H1 (cell line): ENCODE results near the gene AHSP. TPM values are rescaled to one million over a fixed set of nuclear protein-coding genes. Genes with fewer than 3 reads are reported as not detected.

Experiments used
- CTCF ChIA-PET: fragments of 300-600 bp; sonication (Branson Sonifier 250); formaldehyde crosslinking; loops from one replicate; lab custom pipeline; 2021; ENCODE audit not compliant: partially characterized antibody; lab: Charles Lee
- POLR2A ChIA-PET: fragments of 300-600 bp; sonication (Branson Sonifier 250); formaldehyde crosslinking; loops from one replicate; lab custom pipeline; 2021; ENCODE audit warnings: inconsistent platforms; ENCODE audit not compliant: partially characterized antibody; lab: Charles Lee
- DNase-seq, 2 experiments: peaks; one replicate each; pipeline versions ENCODE4 v3.0.0 to v3.0.0-alpha.2; 2010 to 2022; ENCODE audit warnings: low spot score in 2 of 2, low read depth in 1 of 2, mixed read lengths in 1 of 2
- FAIRE-seq: peaks from 2 replicates; lab custom pipeline; 2011; peaks lifted over from hg19 to GRCh38; lab: Jason Lieb, UNC
- H2AFZ ChIP-seq: 2 replicates; pipeline ENCODE4 v1.8.1; 2012; ENCODE audit warnings: low read length, inconsistent platforms
- H2AK5ac ChIP-seq: 2 replicates; pipeline ENCODE4 v1.6.1; 2013; ENCODE audit warnings: low read depth, low read length
- H2BK120ac ChIP-seq: replicated peaks from 2 replicates; pipeline ENCODE3; 2013; ENCODE audit warnings: low read depth, low read length, inconsistent platforms
- H2BK12ac ChIP-seq: 2 replicates; pipeline ENCODE4 v1.6.1; 2013; ENCODE audit warnings: low read depth, low read length
- H2BK15ac ChIP-seq: 2 replicates; pipeline ENCODE4 v1.6.1; 2013; ENCODE audit warnings: low read length
- H2BK20ac ChIP-seq: 2 replicates; pipeline ENCODE4 v1.6.1; 2013; ENCODE audit warnings: low read length
- H2BK5ac ChIP-seq: 2 replicates; pipeline ENCODE4 v1.6.1; 2013; ENCODE audit warnings: low read depth, low read length
- H3K14ac ChIP-seq: 2 replicates; pipeline ENCODE4 v1.6.1; 2013; ENCODE audit warnings: inconsistent platforms; ENCODE audit not compliant: insufficient read length
- H3K18ac ChIP-seq: 2 replicates; pipeline ENCODE4 v1.6.1; 2013; ENCODE audit warnings: low read length; ENCODE audit errors: extremely low read depth
- H3K23ac ChIP-seq: 2 replicates; pipeline ENCODE4 v1.6.1; 2013; ENCODE audit warnings: inconsistent platforms; ENCODE audit not compliant: insufficient read length
- H3K23me2 ChIP-seq: 2 replicates; pipeline ENCODE4 v1.6.1; 2013; ENCODE audit warnings: low read depth, low read length
- H3K27ac ChIP-seq: 2 replicates; pipeline ENCODE4 v1.6.1; 2011; ENCODE audit warnings: low read depth, low read length, inconsistent platforms
- H3K27me3 ChIP-seq, 4 experiments: replicated peaks in 1 of 4; 1 replicate in 1 of 4; 2 replicates in 3 of 4; pipeline versions ENCODE4 v1.6.1 to v1.8.1; 2011 to 2013; ENCODE audit warnings: low read length in 3 of 4, mild to moderate bottlenecking in 3 of 4, inconsistent platforms in 2 of 4, mixed read lengths in 2 of 4, moderate library complexity in 1 of 4; ENCODE audit not compliant: control insufficient read depth in 3 of 4, insufficient read depth in 3 of 4; ENCODE audit errors: extremely low read depth in 1 of 4
- H3K36me3 ChIP-seq, 4 experiments: 2 replicates each; pipeline versions ENCODE4 v1.6.1 to v1.8.1; 2011 to 2013; ENCODE audit warnings: mild to moderate bottlenecking in 4 of 4, low read length in 3 of 4, moderate library complexity in 2 of 4, control low read depth in 1 of 4, inconsistent platforms in 1 of 4; ENCODE audit not compliant: insufficient read depth in 4 of 4, control insufficient read depth in 2 of 4
- H3K4ac ChIP-seq: replicated peaks from 2 replicates; pipeline ENCODE3; 2013; ENCODE audit warnings: low read length, low read depth, mixed read lengths, inconsistent platforms; ENCODE audit not compliant: insufficient read length
- H3K4me1 ChIP-seq, 4 experiments: replicated peaks in 1 of 4; 1 replicate in 1 of 4; 2 replicates in 3 of 4; pipeline versions ENCODE4 v1.6.1 to v1.8.1; 2011 to 2013; ENCODE audit warnings: low read length in 3 of 4, inconsistent platforms in 2 of 4, mixed read lengths in 1 of 4; ENCODE audit not compliant: insufficient read depth in 4 of 4, control insufficient read depth in 3 of 4
- H3K4me2 ChIP-seq, 2 experiments: 2 replicates each; pipeline versions ENCODE4 v1.6.1 to v1.8.1; 2011 to 2013; ENCODE audit warnings: low read depth in 2 of 2, low read length in 2 of 2, control low read depth in 1 of 2, inconsistent platforms in 1 of 2, mild to moderate bottlenecking in 1 of 2; ENCODE audit not compliant: insufficient read depth in 1 of 2
- H3K4me3 ChIP-seq, 4 experiments: fragments of 200-600, 300-600 bp in 1 of 4; sonication (generic), shearing (Covaris generic), sonication (Bioruptor Twin) in 1 of 4; 2 replicates each; pipeline versions ENCODE4 v1.5.1 to v1.8.1; 2011 to 2016; ENCODE audit warnings: low read length in 4 of 4, low read depth in 3 of 4, control low read depth in 2 of 4, inconsistent platforms in 2 of 4, mild to moderate bottlenecking in 2 of 4, mixed read lengths in 1 of 4, moderate library complexity in 1 of 4; ENCODE audit not compliant: insufficient read depth in 2 of 4; ENCODE audit errors: extremely low read depth in 1 of 4
- H3K56ac ChIP-seq: replicated peaks from 2 replicates; pipeline ENCODE3; 2013; ENCODE audit warnings: low read depth, mild to moderate bottlenecking, mixed read lengths, low read length, inconsistent platforms; ENCODE audit not compliant: insufficient read length
- H3K79me1 ChIP-seq: 2 replicates; pipeline ENCODE4 v1.6.1; 2013; ENCODE audit warnings: low read depth, low read length, control low read depth
- H3K79me2 ChIP-seq, 2 experiments: 2 replicates each; pipeline versions ENCODE4 v1.6.1 to v1.8.1; 2012 to 2013; ENCODE audit warnings: low read length in 2 of 2, mild to moderate bottlenecking in 2 of 2, inconsistent platforms in 1 of 2; ENCODE audit not compliant: insufficient read depth in 2 of 2, control insufficient read depth in 1 of 2
- H3K9ac ChIP-seq, 4 experiments: replicated peaks in 1 of 4; 1 replicate in 1 of 4; 2 replicates in 3 of 4; pipeline versions ENCODE4 v1.6.1 to v1.8.1; 2011 to 2013; ENCODE audit warnings: low read depth in 3 of 4, low read length in 3 of 4, control low read depth in 2 of 4, mild to moderate bottlenecking in 2 of 4, moderate library complexity in 2 of 4, inconsistent platforms in 1 of 4; ENCODE audit errors: extremely low read depth in 1 of 4
- H3K9me3 ChIP-seq, 2 experiments: 2 replicates each; pipeline versions ENCODE4 v1.6.1 to v1.8.1; 2012 to 2013; ENCODE audit warnings: mild to moderate bottlenecking in 2 of 2, moderate library complexity in 2 of 2, control low read depth in 1 of 2, inconsistent platforms in 1 of 2, low read depth in 1 of 2, low read length in 1 of 2, mixed read lengths in 1 of 2; ENCODE audit not compliant: insufficient read depth in 2 of 2
- H4K20me1 ChIP-seq, 2 experiments: replicated peaks in 1 of 2; 2 replicates each; pipeline versions ENCODE3 to v1.8.1; 2011 to 2013; ENCODE audit warnings: inconsistent platforms in 2 of 2, low read length in 2 of 2, mild to moderate bottlenecking in 1 of 2; ENCODE audit not compliant: insufficient read depth in 2 of 2, control insufficient read depth in 1 of 2
- H4K5ac ChIP-seq: 2 replicates; pipeline ENCODE4 v1.6.1; 2013; ENCODE audit warnings: low read length, low read depth, mixed read lengths, inconsistent platforms; ENCODE audit not compliant: insufficient read length
- H4K8ac ChIP-seq: 2 replicates; pipeline ENCODE4 v1.8.0; 2013; ENCODE audit warnings: mild to moderate bottlenecking, moderate library complexity, low read length, inconsistent platforms; ENCODE audit not compliant: insufficient read depth; ENCODE audit errors: extremely low read depth
- H4K91ac ChIP-seq: replicated peaks from 2 replicates; pipeline ENCODE3; 2013; ENCODE audit warnings: low read length, mixed read lengths, inconsistent platforms; ENCODE audit not compliant: insufficient read length
- ASH2L ChIP-seq: fragments of 200-600, 300-600 bp; sonication (generic); IDR thresholded peaks from one replicate; pipeline ENCODE4 v1.7.1; 2017; ENCODE audit warnings: low read length
- EZH2 ChIP-seq: fragments of 200-600 bp; sonication (generic); IDR thresholded peaks from 2 replicates; pipeline ENCODE4 v1.7.1; 2012; ENCODE audit warnings: low read depth, mild to moderate bottlenecking, moderate library complexity, low read length, inconsistent platforms; ENCODE audit not compliant: severe bottlenecking
- KDM4A ChIP-seq: IDR thresholded peaks from one replicate; pipeline ENCODE4 v1.7.1; 2012; ENCODE audit warnings: low read depth, mild to moderate bottlenecking, moderate library complexity, low read length, inconsistent platforms; ENCODE audit not compliant: severe bottlenecking
- PHF8 ChIP-seq: fragments of 200-600 bp; sonication (generic); conservative IDR thresholded peaks from 2 replicates; pipeline ENCODE4 v1.7.1; 2012; ENCODE audit warnings: low read depth, mild to moderate bottlenecking, inconsistent platforms, low read length, moderate library complexity
- POLR2AphosphoS5 ChIP-seq: IDR thresholded peaks from 2 replicates; pipeline ENCODE4 v1.6.1; 2011; ENCODE audit warnings: low read depth, low read length
- RBBP5 ChIP-seq: IDR thresholded peaks from 2 replicates; pipeline ENCODE4 v1.7.1; 2012; ENCODE audit warnings: low read depth, mild to moderate bottlenecking, inconsistent platforms, low read length, moderate library complexity, borderline replicate concordance
- SP1 ChIP-seq: IDR thresholded peaks from 2 replicates; pipeline ENCODE4 v1.6.1; 2011; ENCODE audit warnings: low read depth, low read length
- SUZ12 ChIP-seq: fragments of 200-600 bp; sonication (generic); IDR thresholded peaks from 2 replicates; pipeline ENCODE4 v1.6.1; 2012; ENCODE audit warnings: mild to moderate bottlenecking, inconsistent platforms, low read length, moderate library complexity, mixed read lengths
- WGBS, 2 experiments: shearing (Covaris generic) in 1 of 2; methylation state at CpG; one replicate each; pipeline versions ENCODE4 v1.1.6 to v1.1.7; 2013 to 2015; ENCODE audit warnings: low lambda C conversion rate in 2 of 2, mixed read lengths in 2 of 2, inconsistent platforms in 1 of 2, low coverage in 1 of 2, missing lambda C conversion rate in 1 of 2; ENCODE audit not compliant: insufficient replicate concordance in 2 of 2, insufficient coverage in 1 of 2, insufficient read length in 1 of 2; ENCODE audit errors: extremely low coverage in 1 of 2, missing lambda C conversion rate in 1 of 2; 5-methylcytosine and 5-hydroxymethylcytosine counted together
- polyA plus RNA-seq, 7 experiments: library from polyadenylated mRNA; depleted of rRNA in 3 of 7; stranded (reverse) in 5 of 7; unstranded in 2 of 7; fragments of >200 nt in 5 of 7; fragments of 200-250 nt in 2 of 7; gene quantifications; 1 replicate in 5 of 7; 2 replicates in 1 of 7; 4 replicates in 1 of 7; pipeline versions ENCODE4 v1.2.1 to v1.2.3, GENCODE V29; 2011 to 2013; ENCODE audit warnings: missing spikeins in 2 of 7, mixed read lengths in 2 of 7
- total RNA-seq: library from RNA; stranded (reverse); fragmentation: NEBNext Ultra II Directional; extraction: Animal tissue kit (Norgen Biotek cat#: 25700); gene quantifications from 2 replicates; pipeline ENCODE4 v1.2.1, GENCODE V29; 2021

The AHSP gene
- total and polyA plus RNA-seq, 2 of the 8 experiments (the other 6 are each of a cell fraction or from before 2014, with no cell fraction given): 0.91 to 15.3 TPM

DNA sequence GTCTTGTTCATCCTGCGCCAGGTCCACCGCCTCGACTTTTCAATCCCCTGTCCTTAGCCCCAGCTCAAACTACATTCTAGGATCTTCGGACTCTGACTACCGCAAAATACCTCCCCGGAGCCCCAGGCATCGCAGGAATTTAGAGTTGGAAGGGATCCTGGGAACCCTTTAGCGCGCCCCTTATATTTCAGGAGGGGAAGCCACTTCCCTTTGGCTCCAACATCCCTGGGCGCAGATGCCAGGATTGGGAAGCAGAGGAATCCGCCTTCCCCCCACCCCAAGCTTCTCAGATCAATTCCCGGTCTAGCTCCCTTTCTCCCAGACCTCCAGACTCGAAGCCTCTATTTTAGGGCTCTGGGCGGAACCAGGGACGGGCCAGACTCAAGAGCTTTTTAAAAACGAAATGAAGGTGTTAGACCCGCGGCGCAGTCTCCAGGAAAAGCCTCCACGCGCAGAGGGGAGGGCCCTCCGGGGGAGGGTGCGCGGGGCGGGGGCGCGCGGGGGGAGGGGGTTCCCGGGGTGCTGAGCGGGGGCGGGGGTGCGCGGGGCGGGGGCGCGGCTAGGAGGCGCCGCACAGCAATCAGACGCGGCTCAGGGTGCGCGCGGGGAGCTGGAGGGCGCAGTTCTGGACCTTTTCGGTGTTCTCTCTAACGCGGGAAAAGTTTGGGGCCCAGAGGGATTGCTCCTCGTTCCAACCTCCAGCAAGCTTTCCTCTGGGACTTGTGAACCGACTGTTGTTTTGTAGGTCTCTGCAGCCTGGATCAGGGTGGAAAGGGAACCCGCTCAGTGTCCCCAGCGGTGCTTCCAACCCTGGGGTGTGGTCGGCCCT lies 1.6 kb downstream of the AHSP start:
- CTCF ChIA-PET: interaction anchor here (0.8 to 2.2 kb wide), 8 partner anchors 9 to 339 kb away, joined by 3 to 6 read pairs (median 4); no protein-coding TSS in a partner anchor
- POLR2A ChIA-PET: interaction anchor here (0.6 to 5.1 kb wide), 11 partner anchors 8 to 341 kb away, joined by 3 to 27 read pairs (median 3); partner anchors contain the start of gene RUSF1

More for the DNA sequence above, 1.6 kb downstream of the AHSP start:
- Histone ChIP-seq H3K9ac (peak overlapping the region in 3 of 4 experiments; percentile 13 to 88 (median 29); a peak in 4 of 7 replicates), H2AK5ac (no peak overlapping the region), H3K79me2 (no peaks in the 10 kb centered on the region), H3K23ac (no peak overlapping the region), H3K23me2 (peaks cover 9% of the 10 kb centered on the region; the same call in 1 of the 2 replicates), H3K4me1 (peaks cover 6 to 14% (median 8%) of the 10 kb centered on the region in 4 experiments), H3K56ac (no peak overlapping the region), H3K4me2 (peak overlapping the region; percentile 73 to 92), H2BK5ac (no peak overlapping the region), H3K36me3 (no peaks in the 10 kb centered on the region), H4K91ac (no peak overlapping the region), H2BK20ac (0 out of 2 replicates have a peak overlapping the region, but pooled peaks have one; percentile 21), H2BK12ac (0 out of 2 replicates have a peak overlapping the region, but pooled peaks have one; percentile 5), H3K4ac (no peak overlapping the region), H2BK15ac (no peak overlapping the region), H2AFZ (peak overlapping the region; percentile 97), H3K27me3 (peaks cover 5 to 31% (median 25%) of the 10 kb centered on the region in 4 experiments), H3K14ac (no peak overlapping the region), H3K27ac (no peak overlapping the region), H4K8ac (0 out of 2 replicates have a peak overlapping the region, but pooled peaks have one; percentile 45), H4K20me1 (no peaks in the 10 kb centered on the region), H4K5ac (no peak overlapping the region), H3K79me1 (no peaks in the 10 kb centered on the region), H3K9me3 (no peaks in the 10 kb centered on the region), H3K4me3 (peak overlapping the region; percentile 51 to 74 (median 64)), H3K18ac (peak overlapping the region; percentile 87), H2BK120ac (no peak overlapping the region)
- FAIRE-seq: no peak
- peak in 1 of 2 experiments; percentile 58 for DNase-seq
- TF ChIP-seq RBBP5 (0 out of 2 replicates have a peak, but pooled peaks have one; percentile 27), EZH2 (peak; percentile 50), SUZ12 (peak; percentile 30; the same call in 1 of the 2 replicates), PHF8 (0 out of 2 replicates have a peak, but pooled peaks have one; percentile 30), KDM4A (peak; percentile 71), POLR2AphosphoS5 (no peak), SP1 (no peak), ASH2L (peak; percentile 40)
- WGBS, 2 experiments: 7% methylated on average over 25 of the region's 52 CpGs; no CpG with 5 or more reads in 1 of the 2 experiments
